Epithelial cell of proximal tubule (primary cell): Measurements from ENCODE around the gene HNRNPH1. TPM values are rescaled to one million over a fixed set of nuclear protein-coding genes. Genes with fewer than 3 reads are reported as not detected.

ENCODE experiments used
- DNase-seq: peaks from one replicate; pipeline ENCODE4 v3.0.0-alpha.2; 2011; ENCODE audit warnings: low read depth
- H3K4me3 ChIP-seq: 2 replicates; pipeline ENCODE4 v1.5.1; 2011; ENCODE audit warnings: low read depth, mild to moderate bottlenecking, low read length
- total RNA-seq: library from RNA; depleted of rRNA; stranded (reverse); fragments of >200 nt; gene quantifications from 2 replicates; pipeline ENCODE4 v1.2.3, GENCODE V29; 2015
- TF ChIP-seq, protein P1 (sequence below): conservative IDR thresholded peaks from 2 replicates; pipeline ENCODE4 v1.5.1; 2012; ENCODE audit warnings: low read depth, mild to moderate bottlenecking, low read length

HNRNPH1 gene
- total RNA-seq, 1 donor from 2014 or later, result 511 TPM

DNA sequence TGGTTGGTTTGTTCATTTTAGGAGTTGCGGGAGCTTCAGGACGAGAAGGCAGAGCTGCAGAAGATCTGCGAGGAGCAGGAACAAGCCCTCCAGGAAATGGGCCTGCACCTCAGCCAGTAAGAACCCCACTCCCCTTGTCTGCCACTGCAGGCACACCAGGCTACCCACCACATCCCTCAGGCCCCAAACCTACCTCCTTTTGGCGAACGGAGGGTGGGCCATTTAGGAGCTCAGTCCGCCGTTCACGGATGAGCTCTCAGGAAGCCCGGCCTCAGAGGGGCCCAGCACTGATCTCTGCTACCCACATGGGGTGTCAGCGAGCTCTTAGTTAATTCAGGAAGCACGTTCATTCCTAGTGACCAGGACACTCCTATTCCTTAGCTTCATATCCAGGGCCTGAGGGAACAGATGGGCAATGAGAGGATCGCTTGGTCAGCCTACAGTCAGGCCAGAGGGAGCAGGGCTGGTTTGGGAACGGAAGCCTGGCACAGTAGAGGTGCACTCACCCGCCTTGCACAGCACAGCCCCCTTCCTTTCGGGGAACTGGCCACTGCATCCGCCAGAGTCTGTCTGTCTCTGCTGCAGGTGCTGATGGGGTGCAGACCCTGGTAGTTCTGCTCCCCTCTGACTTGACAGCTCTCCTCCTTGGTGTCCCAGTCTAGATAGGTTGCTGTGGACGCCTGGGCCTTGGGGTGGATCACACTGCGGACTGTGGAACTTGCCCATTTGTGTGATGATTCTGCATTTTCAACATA is 21.4 kb downstream of the HNRNPH1 start:
- TF ChIP-seq, protein P1, sequence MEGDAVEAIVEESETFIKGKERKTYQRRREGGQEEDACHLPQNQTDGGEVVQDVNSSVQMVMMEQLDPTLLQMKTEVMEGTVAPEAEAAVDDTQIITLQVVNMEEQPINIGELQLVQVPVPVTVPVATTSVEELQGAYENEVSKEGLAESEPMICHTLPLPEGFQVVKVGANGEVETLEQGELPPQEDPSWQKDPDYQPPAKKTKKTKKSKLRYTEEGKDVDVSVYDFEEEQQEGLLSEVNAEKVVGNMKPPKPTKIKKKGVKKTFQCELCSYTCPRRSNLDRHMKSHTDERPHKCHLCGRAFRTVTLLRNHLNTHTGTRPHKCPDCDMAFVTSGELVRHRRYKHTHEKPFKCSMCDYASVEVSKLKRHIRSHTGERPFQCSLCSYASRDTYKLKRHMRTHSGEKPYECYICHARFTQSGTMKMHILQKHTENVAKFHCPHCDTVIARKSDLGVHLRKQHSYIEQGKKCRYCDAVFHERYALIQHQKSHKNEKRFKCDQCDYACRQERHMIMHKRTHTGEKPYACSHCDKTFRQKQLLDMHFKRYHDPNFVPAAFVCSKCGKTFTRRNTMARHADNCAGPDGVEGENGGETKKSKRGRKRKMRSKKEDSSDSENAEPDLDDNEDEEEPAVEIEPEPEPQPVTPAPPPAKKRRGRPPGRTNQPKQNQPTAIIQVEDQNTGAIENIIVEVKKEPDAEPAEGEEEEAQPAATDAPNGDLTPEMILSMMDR, result no peak

DNA sequence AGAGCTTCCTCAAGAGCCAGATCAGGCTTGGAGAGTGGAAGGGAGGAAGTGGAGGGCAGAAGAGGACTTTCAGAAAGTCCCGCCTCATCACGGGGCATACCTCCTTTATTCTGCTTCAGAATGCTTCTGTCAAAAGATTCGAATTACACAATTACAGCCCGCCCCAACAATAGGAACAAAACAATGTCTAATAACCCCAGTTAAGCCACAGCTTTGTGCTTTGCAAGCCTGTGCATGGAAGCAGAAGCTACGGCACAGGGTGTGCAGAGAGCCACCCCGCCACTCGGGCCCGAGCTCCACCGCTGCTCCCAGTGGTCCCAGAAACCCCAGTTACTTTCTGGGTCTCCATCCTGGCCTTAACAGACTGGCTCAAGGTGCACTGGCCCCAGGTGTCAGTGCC is 23.5 kb downstream of the HNRNPH1 start:
- DNase-seq, result no peak
- H3K4me3 ChIP-seq, result no peak overlapping the region
- TF ChIP-seq, protein P1, result no peak

More for the DNA sequence above, 21.4 kb downstream of the HNRNPH1 start:
- DNase-seq, result no peak
- no peak overlapping the region for H3K4me3 ChIP-seq

GRCh38 chr5:179599566-179599965 is 23.9 kb downstream of the HNRNPH1 start:
- no peak overlapping the region for H3K4me3 ChIP-seq
- TF ChIP-seq, protein P1, result no peak
- DNase-seq, result no peak

- H3K4me3 ChIP-seq, result no peak overlapping the region
- TF ChIP-seq, protein P1, result no peak
- DNase-seq, result no peak
These were observed 24.4 kb downstream of the HNRNPH1 start for GRCh38 chr5:179599100-179599499.

- TF ChIP-seq, protein P1, result no peak
- DNase-seq, result no peak
- no peak overlapping the region for H3K4me3 ChIP-seq
These were observed 27.1 kb downstream of the HNRNPH1 start for GRCh38 chr5:179596421-179596820.

GRCh38 chr5:179595916-179596315 is 27.6 kb downstream of the HNRNPH1 start:
- DNase-seq, result no peak
- TF ChIP-seq, protein P1, result no peak

DNA sequence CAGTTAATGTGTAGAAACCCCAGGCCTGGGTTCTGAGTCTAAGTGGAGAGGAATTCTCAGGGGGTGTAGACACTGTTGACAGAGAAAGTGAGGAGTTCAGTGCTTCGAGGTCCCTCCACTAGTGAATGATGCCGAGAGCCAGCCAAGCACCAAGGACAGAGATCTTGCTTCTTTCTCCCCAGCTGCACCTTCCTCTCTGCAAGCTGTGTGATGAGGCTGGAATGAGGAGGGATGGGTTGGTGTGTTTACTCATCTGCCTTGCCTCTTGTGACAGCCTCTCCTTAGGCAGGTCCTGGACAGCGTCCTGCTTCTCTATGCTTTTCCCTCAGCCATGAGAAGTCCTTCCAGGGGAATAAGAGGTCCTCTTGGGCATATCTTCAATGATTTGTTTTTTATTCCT is 35.3 kb downstream of the HNRNPH1 start:
- TF ChIP-seq, protein P1, result no peak
- DNase-seq, result no peak
- H3K4me3 ChIP-seq, result no peak overlapping the region

More at GRCh38 chr5:179595916-179596315, 27.6 kb downstream of the HNRNPH1 start:
- no peak overlapping the region for H3K4me3 ChIP-seq
